Measurements from ENCODE around the gene NFIC.

The NFIC gene

GRCh38 chr19:3378352-3379150 is 12.2 kb downstream of the NFIC start:
- DNase-seq (ENCODE audit: low read depth) = no peak
- no peak for TF ChIP-seq CTCF (IDR thresholded peaks at IDR 0.05; ENCODE audit: low read length, missing control alignments)
- H3K4me3 ChIP-seq (replicated peaks; ENCODE audit: low read depth, low read length) = no peak overlapping the region

GRCh38 chr19:3380829-3381228 is 14.4 kb downstream of the NFIC start:
- no peak for TF ChIP-seq CTCF (IDR thresholded peaks at IDR 0.05; ENCODE audit: low read length, missing control alignments)
- no peak for DNase-seq (ENCODE audit: low read depth)
- H3K4me3 ChIP-seq (replicated peaks; ENCODE audit: low read depth, low read length) = no peak overlapping the region

- no peak for DNase-seq (ENCODE audit: low read depth)
- no peak overlapping the region for H3K4me3 ChIP-seq (replicated peaks; ENCODE audit: low read depth, low read length)
- TF ChIP-seq CTCF (IDR thresholded peaks at IDR 0.05; ENCODE audit: low read length, missing control alignments) = no peak
Measured at GRCh38 chr19:3381701-3382372, 15.5 kb downstream of the NFIC start.

- no peak overlapping the region for H3K4me3 ChIP-seq (replicated peaks; ENCODE audit: low read depth, low read length)
- DNase-seq (ENCODE audit: low read depth) = no peak
- TF ChIP-seq CTCF (IDR thresholded peaks at IDR 0.05; ENCODE audit: low read length, missing control alignments) = no peak
Measured at GRCh38 chr19:3382460-3383100, 16.2 kb downstream of the NFIC start.

- H3K4me3 ChIP-seq (replicated peaks; ENCODE audit: low read depth, low read length) = no peak overlapping the region
- DNase-seq (ENCODE audit: low read depth) = no peak
- TF ChIP-seq CTCF (IDR thresholded peaks at IDR 0.05; ENCODE audit: low read length, missing control alignments) = no peak
Measured at GRCh38 chr19:3383121-3383722, 16.8 kb downstream of the NFIC start.

- TF ChIP-seq CTCF (IDR thresholded peaks at IDR 0.05; ENCODE audit: low read length, missing control alignments) = no peak
- H3K4me3 ChIP-seq (replicated peaks; ENCODE audit: low read depth, low read length) = no peak overlapping the region
- no peak for DNase-seq (ENCODE audit: low read depth)
Measured at GRCh38 chr19:3386447-3387234, 20.3 kb downstream of the NFIC start.

All from fibroblast of pulmonary artery (primary cell).